ENCODE data around the gene HLA-DOB.

The HLA-DOB gene

GRCh38 chr6:32816746-32817204 lies at the start of gene HLA-DOB:
Gene HLA-DOB (minus strand): TSS chr6:32817002. CDS start chr6:32816951, 51 bp downstream.
- peak; percentile 10 for DNase-seq (ENCODE audit: low spot score)

- no peak for DNase-seq (ENCODE audit: low spot score)
Measured at GRCh38 chr6:32865724-32866443, 49.1 kb upstream of the HLA-DOB start.

- no peak for DNase-seq (ENCODE audit: low spot score)
Measured at GRCh38 chr6:32862725-32863124, 45.9 kb upstream of the HLA-DOB start.

DNA sequence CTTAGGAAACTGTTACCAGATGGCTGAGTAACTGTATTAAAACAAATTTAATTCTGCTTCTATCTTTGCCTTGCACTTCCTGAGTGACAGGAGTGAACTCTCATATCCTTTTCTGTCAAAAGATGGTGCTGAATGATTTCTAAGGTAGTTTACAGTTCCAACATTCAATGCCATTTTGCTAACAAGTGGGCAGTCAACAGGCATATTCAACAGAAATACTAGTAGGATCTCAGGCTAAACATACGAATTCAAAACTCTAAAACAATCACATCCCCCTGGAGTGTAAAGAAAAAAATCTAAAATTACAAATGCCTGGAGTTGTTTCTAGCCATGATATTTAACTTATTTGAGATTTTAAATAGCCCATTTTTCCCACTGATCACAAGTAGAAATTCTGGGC lies 43.9 kb upstream of the HLA-DOB start:
- DNase-seq (ENCODE audit: low spot score): no peak

- DNase-seq (ENCODE audit: low spot score): no peak
Measured at GRCh38 chr6:32858194-32858593, 41.4 kb upstream of the HLA-DOB start.

DNA sequence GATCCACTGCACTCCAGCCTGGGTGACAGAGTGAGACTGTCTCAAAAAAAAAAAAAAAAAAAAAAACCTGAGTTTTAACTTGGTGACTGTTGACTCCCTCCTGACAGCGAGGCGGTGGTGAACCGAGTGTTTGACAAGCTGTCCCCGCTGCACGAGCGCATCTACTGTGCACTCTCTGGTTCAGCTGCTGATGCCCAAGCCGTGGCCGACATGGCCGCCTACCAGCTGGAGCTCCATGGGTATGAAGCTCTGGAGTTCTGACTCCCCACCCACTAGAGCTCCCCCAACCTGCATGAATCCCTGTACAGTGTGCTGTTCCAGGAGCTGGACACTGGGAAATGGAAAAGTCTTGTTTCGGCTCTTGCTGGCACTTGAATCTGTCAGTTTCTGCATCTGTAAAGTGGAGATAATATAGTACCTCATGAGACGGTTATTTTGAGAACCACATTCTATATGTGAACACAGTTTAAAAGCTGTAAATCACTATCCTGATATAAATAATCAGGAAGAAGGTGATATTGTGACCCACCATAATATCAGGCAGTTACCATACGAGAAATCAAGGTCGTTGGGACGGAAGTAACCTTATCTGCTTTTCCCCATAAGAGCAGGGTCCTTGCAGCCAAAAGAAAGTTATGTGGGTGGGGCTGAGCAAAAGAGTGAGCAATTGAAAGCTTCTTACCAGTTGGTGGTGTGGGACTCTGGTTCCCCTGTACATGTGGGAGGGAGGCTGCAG lies 40.5 kb upstream of the HLA-DOB start:
- no peak for DNase-seq (ENCODE audit: low spot score)

- DNase-seq (ENCODE audit: low spot score): no peak
Measured at GRCh38 chr6:32855467-32856174, 38.8 kb upstream of the HLA-DOB start.

DNA sequence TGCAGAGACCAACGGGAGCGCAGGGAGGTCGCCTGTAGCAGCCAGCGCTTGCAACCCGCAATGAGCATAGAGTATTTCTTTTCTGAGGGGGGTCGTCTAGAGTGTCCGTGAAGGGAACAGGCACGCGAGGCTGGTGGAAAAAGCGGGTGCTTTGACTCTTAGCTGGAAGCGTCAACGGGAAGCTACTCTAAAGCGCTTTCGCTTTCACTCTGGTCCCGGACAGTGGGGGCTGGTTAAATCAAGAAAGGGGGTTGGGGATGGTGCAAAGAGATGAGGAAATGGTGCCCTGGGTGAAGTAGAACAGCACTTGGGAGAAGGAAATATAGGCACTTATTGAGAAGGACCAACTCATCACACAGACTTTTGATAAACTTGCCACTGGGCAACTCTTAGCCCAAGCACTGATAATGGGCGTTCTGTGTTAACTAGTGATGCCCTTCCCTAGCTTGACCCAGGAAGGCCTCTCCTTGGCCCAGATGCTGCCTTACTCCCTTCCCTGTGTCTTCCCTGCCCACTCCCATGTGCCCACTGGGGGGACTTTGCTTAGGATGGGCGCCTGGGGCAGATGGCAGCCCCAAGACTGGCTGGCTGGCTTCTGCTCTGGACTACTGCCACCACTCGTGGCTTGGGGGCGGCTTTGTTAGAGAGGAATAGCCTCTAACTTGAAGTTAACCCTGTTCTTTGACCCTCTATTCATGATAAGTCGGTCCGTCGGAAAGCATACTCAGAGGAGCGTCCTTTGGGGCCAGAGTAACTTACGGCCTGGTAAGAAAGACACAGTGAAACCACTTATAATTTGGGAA lies 37.8 kb upstream of the HLA-DOB start:
- peak; percentile 58 for DNase-seq (ENCODE audit: low spot score)

GRCh38 chr6:32853541-32854375 lies 37.0 kb upstream of the HLA-DOB start, which contains the start of the genes PSMB9 and TAP1:
Gene PSMB9 (plus strand): TSS chr6:32854192. CDS start chr6:32854230, 38 bp downstream.
Gene TAP1 (minus strand): TSS chr6:32853704. CDS start chr6:32853636, 68 bp downstream.
- DNase-seq (ENCODE audit: low spot score): peak; percentile 94

- peak; percentile 52 for DNase-seq (ENCODE audit: low spot score)
Measured at GRCh38 chr6:32852844-32853540, 36.2 kb upstream of the HLA-DOB start.

- DNase-seq (ENCODE audit: low spot score): no peak
Measured at GRCh38 chr6:32852018-32852843, 35.4 kb upstream of the HLA-DOB start.

GRCh38 chr6:32851025-32851424 lies 34.2 kb upstream of the HLA-DOB start:
- no peak for DNase-seq (ENCODE audit: low spot score)

GRCh38 chr6:32849126-32849525 lies 32.3 kb upstream of the HLA-DOB start:
- no peak for DNase-seq (ENCODE audit: low spot score)

DNA sequence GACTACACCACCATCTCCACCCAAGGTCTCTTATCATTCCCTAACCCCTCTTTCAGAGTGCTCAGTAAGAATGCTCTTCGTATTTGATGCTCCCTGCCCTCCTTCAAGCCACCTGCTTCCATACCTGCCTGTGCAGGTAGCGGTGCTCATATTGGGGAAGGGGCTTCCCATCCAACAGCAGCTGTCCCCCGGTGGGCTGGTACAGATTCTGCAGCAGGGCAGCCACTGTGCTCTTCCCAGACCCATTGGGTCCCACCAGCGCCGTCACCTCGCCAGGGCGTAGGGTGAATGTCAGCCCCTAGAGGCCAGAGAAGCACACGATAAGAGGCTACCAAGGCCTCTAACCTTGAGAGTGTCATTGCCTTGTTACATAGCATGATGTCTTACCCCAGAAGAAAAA lies 31.0 kb upstream of the HLA-DOB start:
- DNase-seq (ENCODE audit: low spot score): no peak

DNA sequence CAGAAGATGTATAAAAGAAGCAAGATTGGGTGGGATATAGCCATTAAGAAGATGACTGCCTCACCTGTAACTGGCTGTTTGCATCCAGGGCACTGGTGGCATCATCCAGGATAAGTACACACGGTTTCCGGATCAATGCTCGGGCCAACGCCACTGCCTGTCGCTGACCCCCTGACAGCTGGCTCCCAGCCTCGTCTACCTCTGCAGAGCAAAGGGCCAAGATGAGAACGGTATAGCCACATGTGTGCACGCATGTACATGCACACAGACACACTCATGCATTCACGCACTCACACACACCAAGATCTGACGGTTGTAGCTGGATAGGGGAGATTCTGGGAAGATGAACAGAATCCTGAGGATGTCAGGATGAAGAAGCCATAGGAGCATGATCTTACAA lies 30.2 kb upstream of the HLA-DOB start:
- no peak for DNase-seq (ENCODE audit: low spot score)

- peak; percentile 39 for DNase-seq (ENCODE audit: low spot score)
Measured at GRCh38 chr6:32845384-32845884, 28.6 kb upstream of the HLA-DOB start.

- no peak for DNase-seq (ENCODE audit: low spot score)
Measured at GRCh38 chr6:32844839-32845383, 28.1 kb upstream of the HLA-DOB start.

- DNase-seq (ENCODE audit: low spot score): peak; percentile 98
Measured at GRCh38 chr6:32843979-32844838, 27.4 kb upstream of the HLA-DOB start, which contains the start of gene PSMB8. Gene PSMB8 (minus strand): TSS chr6:32844047. CDS start chr6:32843996, 51 bp downstream.

All from CD4-positive, alpha-beta T cell treated with Interleukin-15 for 4 hours (primary cell).